ENCODE data around the gene FXYD2.

Gene FXYD2

GRCh38 chr11:117782101-117782500 lies 42.4 kb downstream of the FXYD2 start:
- no peaks in the 10 kb centered on the region for H3K36me3 Mint-ChIP-seq (ENCODE audit: low read depth)
- no peaks in the 10 kb centered on the region for H3K9me3 Mint-ChIP-seq
- H3K4me1 Mint-ChIP-seq: peaks cover 38% of the 10 kb centered on the region
- H3K4me3 Mint-ChIP-seq: no peak overlapping the region
- H3K27ac Mint-ChIP-seq: no peak overlapping the region
- TF ChIP-seq CTCF (IDR thresholded peaks at IDR 0.05; ENCODE audit: unreplicated experiment in 3 of 3): no peak
- peaks cover 51% of the 10 kb centered on the region for H3K27me3 Mint-ChIP-seq (ENCODE audit: low read depth)

- H3K27me3 Mint-ChIP-seq (ENCODE audit: low read depth): peaks cover 56% of the 10 kb centered on the region
- no peaks in the 10 kb centered on the region for H3K9me3 Mint-ChIP-seq
- no peak for TF ChIP-seq CTCF (IDR thresholded peaks at IDR 0.05; ENCODE audit: unreplicated experiment in 3 of 3)
- peaks cover 33% of the 10 kb centered on the region for H3K4me1 Mint-ChIP-seq
- no peaks in the 10 kb centered on the region for H3K36me3 Mint-ChIP-seq (ENCODE audit: low read depth)
- no peak overlapping the region for H3K27ac Mint-ChIP-seq
- H3K4me3 Mint-ChIP-seq: no peak overlapping the region
These were observed 42.9 kb downstream of the FXYD2 start for GRCh38 chr11:117781627-117782026.

- TF ChIP-seq CTCF (IDR thresholded peaks at IDR 0.05; ENCODE audit: unreplicated experiment in 3 of 3): no peak
- Mint-ChIP-seq H3K9me3 (no peaks in the 10 kb centered on the region), H3K27me3 (ENCODE audit: low read depth) (peaks cover 61% of the 10 kb centered on the region), H3K36me3 (ENCODE audit: low read depth) (peaks cover 3% of the 10 kb centered on the region), H3K4me3 (no peak overlapping the region), H3K27ac (no peak overlapping the region), H3K4me1 (peaks cover 22% of the 10 kb centered on the region)
These were observed 44.1 kb downstream of the FXYD2 start for GRCh38 chr11:117780456-117780855.

GRCh38 chr11:117774553-117774952 lies 50.0 kb downstream of the FXYD2 start:
- no peak for TF ChIP-seq CTCF (IDR thresholded peaks at IDR 0.05; ENCODE audit: unreplicated experiment in 3 of 3)
- Mint-ChIP-seq H3K36me3 (ENCODE audit: low read depth) (peaks cover 3% of the 10 kb centered on the region), H3K4me1 (peaks cover 16% of the 10 kb centered on the region), H3K4me3 (no peak overlapping the region), H3K27ac (no peak overlapping the region), H3K9me3 (no peaks in the 10 kb centered on the region), H3K27me3 (ENCODE audit: low read depth) (peaks cover 38% of the 10 kb centered on the region)

- no peaks in the 10 kb centered on the region for H3K9me3 Mint-ChIP-seq
- H3K4me3 Mint-ChIP-seq: no peak overlapping the region
- TF ChIP-seq CTCF (IDR thresholded peaks at IDR 0.05; ENCODE audit: unreplicated experiment in 3 of 3): no peak
- no peak overlapping the region for H3K27ac Mint-ChIP-seq
- peaks cover 3% of the 10 kb centered on the region for H3K36me3 Mint-ChIP-seq (ENCODE audit: low read depth)
- peaks cover 40% of the 10 kb centered on the region for H3K27me3 Mint-ChIP-seq (ENCODE audit: low read depth)
- peaks cover 16% of the 10 kb centered on the region for H3K4me1 Mint-ChIP-seq
These were observed 52.2 kb downstream of the FXYD2 start for GRCh38 chr11:117772360-117772759.

GRCh38 chr11:117771841-117772240 lies 52.7 kb downstream of the FXYD2 start:
- no peak overlapping the region for H3K27ac Mint-ChIP-seq
- H3K4me1 Mint-ChIP-seq: peaks cover 16% of the 10 kb centered on the region
- peaks cover 3% of the 10 kb centered on the region for H3K36me3 Mint-ChIP-seq (ENCODE audit: low read depth)
- H3K27me3 Mint-ChIP-seq (ENCODE audit: low read depth): peaks cover 39% of the 10 kb centered on the region
- TF ChIP-seq CTCF (IDR thresholded peaks at IDR 0.05; ENCODE audit: unreplicated experiment in 3 of 3): no peak
- H3K9me3 Mint-ChIP-seq: no peaks in the 10 kb centered on the region
- no peak overlapping the region for H3K4me3 Mint-ChIP-seq
